ELR (cell line): ENCODE data around the gene IL19.
A peak's percentile ranks its signal among the peaks of the same experiment; 100 is the strongest.

Experiments
- DNase-seq: peaks from one replicate; pipeline ENCODE4 v3.0.0-alpha.2; 2015; ENCODE audit warnings: low read depth

IL19 gene

GRCh38 chr1:206800891-206801290 lies 30.3 kb downstream of the IL19 start:
- no peak for DNase-seq

GRCh38 chr1:206801467-206801866 lies 30.9 kb downstream of the IL19 start:
- no peak for DNase-seq

- peak; percentile 25 for DNase-seq
Observed at GRCh38 chr1:206802401-206802800, 31.8 kb downstream of the IL19 start.

- no peak for DNase-seq
Observed at GRCh38 chr1:206803221-206803730, 32.7 kb downstream of the IL19 start.

GRCh38 chr1:206804156-206804737 lies 33.7 kb downstream of the IL19 start:
- DNase-seq, result peak; percentile 34

- DNase-seq, result no peak
Observed at GRCh38 chr1:206805357-206805756, 34.8 kb downstream of the IL19 start.

GRCh38 chr1:206808615-206809014 lies 38.0 kb downstream of the IL19 start:
- peak; percentile 73 for DNase-seq

GRCh38 chr1:206809504-206810084 lies 39.0 kb downstream of the IL19 start:
- DNase-seq, result peak; percentile 59

GRCh38 chr1:206812471-206812870 lies 41.9 kb downstream of the IL19 start:
- DNase-seq, result peak; percentile 52

GRCh38 chr1:206814716-206815341 lies 44.3 kb downstream of the IL19 start:
- peak; percentile 53 for DNase-seq

- no peak for DNase-seq
Observed at GRCh38 chr1:206816390-206817287, 46.1 kb downstream of the IL19 start.

GRCh38 chr1:206821493-206821892 lies 50.9 kb downstream of the IL19 start:
- no peak for DNase-seq

- no peak for DNase-seq
Observed at GRCh38 chr1:206823727-206824126, 53.2 kb downstream of the IL19 start.

GRCh38 chr1:206824331-206824730 lies 53.8 kb downstream of the IL19 start:
- no peak for DNase-seq

- no peak for DNase-seq
Observed at GRCh38 chr1:206826394-206826793, 55.8 kb downstream of the IL19 start.

- no peak for DNase-seq
Observed at GRCh38 chr1:206828061-206828460, 57.5 kb downstream of the IL19 start.

GRCh38 chr1:206828765-206829164 lies 58.2 kb downstream of the IL19 start:
- DNase-seq, result no peak

- no peak for DNase-seq
Observed at GRCh38 chr1:206829282-206829681, 58.7 kb downstream of the IL19 start.

GRCh38 chr1:206829875-206830274 lies 59.3 kb downstream of the IL19 start:
- no peak for DNase-seq

GRCh38 chr1:206831650-206832049 lies 61.1 kb downstream of the IL19 start:
- DNase-seq, result no peak

- DNase-seq, result no peak
Observed at GRCh38 chr1:206832352-206832880, 61.8 kb downstream of the IL19 start.

- no peak for DNase-seq
Observed at GRCh38 chr1:206833106-206833680, 62.6 kb downstream of the IL19 start.
